Measurements from ENCODE around the gene ULK4. TPM values are rescaled to one million over a fixed set of nuclear protein-coding genes. Genes with fewer than 3 reads are reported as not detected.
A peak's percentile ranks its signal among the peaks of the same experiment; 100 is the strongest.

The ULK4 gene
- total and polyA plus RNA-seq, 2 of the 8 experiments (the other 6 are each of a cell fraction or from before 2014, with no cell fraction given) = 3.0 to 10.8 TPM

DNA sequence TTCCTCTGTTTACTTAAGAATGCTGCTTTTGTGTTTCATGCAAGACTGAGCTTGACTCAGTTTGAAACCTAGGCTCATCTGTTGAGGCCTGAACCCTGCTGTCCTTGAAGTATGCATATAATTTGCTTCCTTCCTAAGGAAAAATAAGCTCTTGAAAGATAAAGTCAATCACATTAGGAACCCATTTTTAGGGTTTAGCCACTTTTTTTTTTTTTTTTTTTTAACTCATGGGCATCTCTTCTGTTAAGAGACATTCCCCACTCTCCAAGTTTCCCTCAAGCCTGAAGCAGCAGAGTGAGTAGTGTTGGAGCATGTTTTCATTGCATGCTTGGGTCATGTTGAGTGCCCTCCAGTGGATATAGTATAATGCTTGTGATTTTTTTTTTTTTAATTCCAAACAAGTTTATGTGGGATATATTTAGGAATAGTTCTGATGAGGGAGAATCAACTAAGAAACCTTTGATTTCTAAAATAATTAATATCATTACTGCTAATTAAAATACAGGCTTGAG lies 759.0 kb downstream of the ULK4 start:
- Histone ChIP-seq H2BK15ac (ENCODE audit: low read length) (no peak overlapping the region), H2BK120ac (replicated peaks; ENCODE audit: low read depth, low read length) (no peak overlapping the region), H3K4ac (replicated peaks; ENCODE audit: insufficient read length, low read depth, low read length) (no peak overlapping the region), H2AK5ac (ENCODE audit: low read depth, low read length) (no peak overlapping the region), H3K79me2 (ENCODE audit: control insufficient read depth in 1 of 2, insufficient read depth in 2 of 2, low read length in 2 of 2) (peaks cover 56 to 80% of the 10 kb centered on the region in 2 experiments), H4K5ac (ENCODE audit: insufficient read length, low read depth, low read length) (no peak overlapping the region), H3K4me3 (ENCODE audit: extremely low read depth in 1 of 4, insufficient read depth in 2 of 4, low read depth in 3 of 4, low read length in 4 of 4) (peak overlapping the region in 3 of 4 experiments; percentile 83 to 99 (median 85); a peak in 3 of 8 replicates), H3K18ac (ENCODE audit: extremely low read depth, low read length) (no peak overlapping the region), H2BK12ac (ENCODE audit: low read depth, low read length) (no peak overlapping the region), H4K91ac (replicated peaks; ENCODE audit: insufficient read length, low read length) (no peak overlapping the region), H3K9ac (replicated peaks in 1 of 4; ENCODE audit: extremely low read depth in 1 of 4, low read depth in 3 of 4, low read length in 3 of 4) (no peak overlapping the region), H3K23me2 (ENCODE audit: low read depth, low read length) (peaks cover 12% of the 10 kb centered on the region), H3K14ac (ENCODE audit: insufficient read length) (no peak overlapping the region), H3K56ac (replicated peaks; ENCODE audit: insufficient read length, low read depth, low read length) (no peak overlapping the region), H3K4me2 (ENCODE audit: insufficient read depth in 1 of 2, low read depth in 2 of 2, low read length in 2 of 2) (peak overlapping the region; percentile 77 to 85), H4K20me1 (replicated peaks in 1 of 2; ENCODE audit: control insufficient read depth in 1 of 2, insufficient read depth in 2 of 2, low read length in 2 of 2) (peaks cover 30 to 36% of the 10 kb centered on the region in 2 experiments), H3K4me1 (replicated peaks in 1 of 4; ENCODE audit: control insufficient read depth in 3 of 4, insufficient read depth in 4 of 4, low read length in 3 of 4) (peaks cover 0 to 32% (median 11%) of the 10 kb centered on the region in 4 experiments; a peak in 6 of 7 replicates), H3K27me3 (replicated peaks in 1 of 4; ENCODE audit: control insufficient read depth in 3 of 4, extremely low read depth in 1 of 4, insufficient read depth in 3 of 4, low read length in 3 of 4) (no peaks in the 10 kb centered on the region), H2BK5ac (ENCODE audit: low read depth, low read length) (no peak overlapping the region), H4K8ac (ENCODE audit: extremely low read depth, insufficient read depth, low read length) (no peak overlapping the region), H3K23ac (ENCODE audit: insufficient read length) (no peak overlapping the region), H3K79me1 (ENCODE audit: low read depth, low read length) (no peaks in the 10 kb centered on the region), H3K9me3 (ENCODE audit: insufficient read depth in 2 of 2, low read depth in 1 of 2, low read length in 1 of 2) (no peaks in the 10 kb centered on the region), H2BK20ac (ENCODE audit: low read length) (no peak overlapping the region), H3K27ac (ENCODE audit: low read depth, low read length) (no peak overlapping the region), H2AFZ (ENCODE audit: low read length) (no peak overlapping the region), H3K36me3 (ENCODE audit: control insufficient read depth in 2 of 4, insufficient read depth in 4 of 4, low read length in 3 of 4) (no peaks in the 10 kb centered on the region)
- POLR2A ChIA-PET (ENCODE audit: partially characterized antibody) = interaction anchor here (0.6 to 6.8 kb wide), 6 partner anchors 11 to 62 kb away, joined by 3 to 80 read pairs (median 4); no protein-coding TSS in a partner anchor
- peak; percentile 58 for FAIRE-seq
- peak; percentile 26 to 36 for TF ChIP-seq RAD21 (IDR thresholded peaks at IDR 0.05 in 1 of 2, conservative IDR thresholded peaks at IDR 0.05 in 1 of 2; ENCODE audit: low read depth in 2 of 2, low read length in 2 of 2)
- TF ChIP-seq CHD2 (IDR thresholded peaks at IDR 0.05; ENCODE audit: low read length) = no peak
- peak; percentile 21; the same call in 1 of the 2 replicates for TF ChIP-seq POLR2AphosphoS5 (IDR thresholded peaks at IDR 0.05; ENCODE audit: low read depth, low read length)
- no peak for DNase-seq (ENCODE audit: low read depth in 1 of 2, low spot score in 2 of 2)
- CTCF ChIA-PET (ENCODE audit: partially characterized antibody) = interaction anchor here (0.6 to 1.1 kb wide), 4 partner anchors 13 to 81 kb away, joined by 3 to 5 read pairs (median 4); no protein-coding TSS in a partner anchor

Measured in H1 (cell line).